ENCODE measurements around the gene MYCT1.

DNA sequence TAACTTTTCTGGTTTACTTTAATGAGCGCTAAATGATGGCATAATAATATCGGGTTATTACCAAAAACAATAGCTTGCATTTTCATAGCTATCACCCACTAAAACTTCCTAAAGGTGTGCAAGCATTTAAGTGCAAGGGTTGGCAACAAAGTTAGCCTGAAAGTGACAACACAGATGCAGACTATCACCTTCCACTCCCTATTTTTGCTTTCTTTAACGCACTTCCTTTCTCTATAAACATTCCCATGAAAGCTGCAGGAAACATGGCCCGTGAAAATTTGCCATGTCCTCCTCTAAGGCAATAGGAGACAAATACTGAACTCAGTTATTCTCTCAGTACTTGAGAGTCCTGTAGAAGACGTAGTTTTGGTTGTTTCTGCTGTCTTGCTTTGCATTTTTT lies 2.7 kb downstream of the MYCT1 start:
- TF ChIP-seq POLR2AphosphoS5 (IDR thresholded peaks at IDR 0.05; ENCODE audit: low read depth) (no peak), CTCF (IDR thresholded peaks at IDR 0.05; ENCODE audit: insufficient read depth, low read length) (no peak)
- TF ChIP-seq, protein P1, sequence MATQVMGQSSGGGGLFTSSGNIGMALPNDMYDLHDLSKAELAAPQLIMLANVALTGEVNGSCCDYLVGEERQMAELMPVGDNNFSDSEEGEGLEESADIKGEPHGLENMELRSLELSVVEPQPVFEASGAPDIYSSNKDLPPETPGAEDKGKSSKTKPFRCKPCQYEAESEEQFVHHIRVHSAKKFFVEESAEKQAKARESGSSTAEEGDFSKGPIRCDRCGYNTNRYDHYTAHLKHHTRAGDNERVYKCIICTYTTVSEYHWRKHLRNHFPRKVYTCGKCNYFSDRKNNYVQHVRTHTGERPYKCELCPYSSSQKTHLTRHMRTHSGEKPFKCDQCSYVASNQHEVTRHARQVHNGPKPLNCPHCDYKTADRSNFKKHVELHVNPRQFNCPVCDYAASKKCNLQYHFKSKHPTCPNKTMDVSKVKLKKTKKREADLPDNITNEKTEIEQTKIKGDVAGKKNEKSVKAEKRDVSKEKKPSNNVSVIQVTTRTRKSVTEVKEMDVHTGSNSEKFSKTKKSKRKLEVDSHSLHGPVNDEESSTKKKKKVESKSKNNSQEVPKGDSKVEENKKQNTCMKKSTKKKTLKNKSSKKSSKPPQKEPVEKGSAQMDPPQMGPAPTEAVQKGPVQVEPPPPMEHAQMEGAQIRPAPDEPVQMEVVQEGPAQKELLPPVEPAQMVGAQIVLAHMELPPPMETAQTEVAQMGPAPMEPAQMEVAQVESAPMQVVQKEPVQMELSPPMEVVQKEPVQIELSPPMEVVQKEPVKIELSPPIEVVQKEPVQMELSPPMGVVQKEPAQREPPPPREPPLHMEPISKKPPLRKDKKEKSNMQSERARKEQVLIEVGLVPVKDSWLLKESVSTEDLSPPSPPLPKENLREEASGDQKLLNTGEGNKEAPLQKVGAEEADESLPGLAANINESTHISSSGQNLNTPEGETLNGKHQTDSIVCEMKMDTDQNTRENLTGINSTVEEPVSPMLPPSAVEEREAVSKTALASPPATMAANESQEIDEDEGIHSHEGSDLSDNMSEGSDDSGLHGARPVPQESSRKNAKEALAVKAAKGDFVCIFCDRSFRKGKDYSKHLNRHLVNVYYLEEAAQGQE (IDR thresholded peaks at IDR 0.05; ENCODE audit: insufficient replicate concordance, low read depth) = no peak
